SW480 (cell line): ENCODE data around the gene SYPL2.

Source experiments
- DNase-seq: peaks from one replicate; pipeline ENCODE4 v3.0.0-alpha.2; 2016; ENCODE audit warnings: low spot score

Gene SYPL2

DNA sequence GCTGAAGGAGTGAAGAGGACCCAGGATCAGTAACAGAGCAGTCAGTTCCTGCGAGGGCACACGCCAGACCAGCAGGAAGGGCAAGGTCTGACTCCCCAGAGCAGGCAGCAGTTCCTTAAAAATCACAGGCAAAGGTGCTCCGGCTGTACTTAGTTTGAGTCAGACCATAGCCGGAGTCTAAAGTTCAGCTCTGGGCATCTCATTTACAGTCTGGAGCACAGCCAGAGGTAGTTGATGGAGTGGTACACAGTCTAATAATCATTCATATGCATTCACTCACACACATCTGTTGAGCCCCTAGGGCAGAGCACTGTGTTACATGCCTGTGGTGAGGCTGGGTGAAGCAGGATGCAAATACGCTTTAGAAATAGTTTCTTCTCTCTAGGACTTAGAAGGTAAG is 50.5 kb downstream of the SYPL2 start:
- no peak for DNase-seq

DNA sequence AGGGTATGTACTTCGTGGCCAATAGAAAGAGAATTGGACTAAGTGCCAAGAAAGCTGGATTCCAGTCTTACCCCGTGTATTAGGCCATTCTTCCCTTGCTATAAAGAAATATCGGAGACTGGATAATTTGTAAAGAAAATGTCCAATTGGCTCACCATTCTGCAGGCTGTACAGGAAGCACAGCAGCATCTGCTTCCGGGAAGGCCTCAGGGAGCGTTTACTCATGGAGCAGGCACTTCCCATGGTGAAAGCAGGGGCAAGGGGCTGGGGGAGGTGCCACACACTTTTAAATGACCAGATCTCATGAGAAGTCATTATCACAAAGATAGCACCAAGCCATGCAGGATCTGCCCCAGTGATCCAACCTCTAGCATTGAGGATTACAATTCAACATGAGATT is 51.0 kb downstream of the SYPL2 start:
- DNase-seq: no peak

DNA sequence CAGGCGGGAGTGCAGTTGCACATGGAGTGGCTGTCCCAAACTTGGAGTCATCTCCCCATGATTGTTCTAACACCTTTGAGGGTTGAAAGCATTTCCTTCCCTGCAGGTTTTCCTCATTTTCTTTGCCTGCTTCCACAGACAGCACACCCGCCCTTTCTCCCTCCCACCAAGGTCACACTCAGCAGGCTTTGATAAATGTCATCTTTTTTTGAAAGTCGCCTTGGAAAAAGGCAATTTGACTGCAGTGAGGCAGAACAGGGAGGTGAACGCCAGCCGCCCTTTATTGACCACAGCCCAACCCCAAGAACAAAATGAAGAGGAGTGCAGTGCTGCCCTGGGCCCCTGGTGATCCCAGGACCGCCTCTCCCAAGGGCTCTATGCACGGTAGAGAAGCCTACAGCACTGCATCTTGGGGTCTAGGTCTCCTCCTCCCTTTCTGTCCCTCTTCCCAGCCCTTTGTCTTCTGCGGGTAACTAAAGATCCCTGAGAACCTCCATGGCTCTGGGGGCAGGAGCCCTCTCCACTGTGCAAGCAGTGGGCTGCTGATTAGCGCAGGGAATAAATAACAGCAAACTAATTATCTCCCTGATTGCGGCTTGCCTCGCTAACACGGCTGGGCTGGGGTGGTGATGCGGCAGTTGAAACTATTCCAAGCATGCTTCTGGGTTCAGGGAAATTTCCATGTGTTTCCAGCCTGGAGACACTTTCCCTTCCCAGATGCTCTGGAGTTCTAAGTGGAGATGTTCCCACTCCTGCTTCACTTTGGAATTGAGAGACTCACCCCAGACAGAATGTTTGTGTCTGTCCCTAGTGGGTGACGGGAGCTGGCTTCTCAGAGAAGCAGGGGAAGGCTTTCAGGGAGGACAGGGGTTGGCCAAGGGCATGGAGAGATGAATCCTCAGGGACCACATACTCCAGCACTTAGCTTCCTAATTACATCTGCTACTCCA is 54.9 kb downstream of the SYPL2 start:
- no peak for DNase-seq

DNA sequence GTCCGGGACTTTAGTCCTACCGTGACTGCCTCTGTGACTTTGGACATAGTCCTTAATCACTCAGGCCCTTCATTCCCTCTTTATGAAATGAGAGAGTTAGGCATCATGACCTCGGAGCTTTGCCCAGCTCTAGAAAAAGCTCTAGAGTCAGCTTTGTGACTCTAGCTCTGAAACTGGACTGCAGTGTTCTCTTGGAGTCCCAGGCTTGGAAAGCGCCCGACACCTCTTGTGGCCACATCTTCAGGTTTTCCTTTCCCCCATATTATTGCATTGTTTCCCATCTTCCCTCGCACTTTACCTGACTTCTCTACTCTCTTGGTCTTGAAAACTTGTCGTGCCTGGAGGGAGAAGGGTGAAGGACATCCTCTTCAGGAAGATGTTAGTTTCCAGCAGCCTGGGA is 55.7 kb downstream of the SYPL2 start:
- no peak for DNase-seq

DNA sequence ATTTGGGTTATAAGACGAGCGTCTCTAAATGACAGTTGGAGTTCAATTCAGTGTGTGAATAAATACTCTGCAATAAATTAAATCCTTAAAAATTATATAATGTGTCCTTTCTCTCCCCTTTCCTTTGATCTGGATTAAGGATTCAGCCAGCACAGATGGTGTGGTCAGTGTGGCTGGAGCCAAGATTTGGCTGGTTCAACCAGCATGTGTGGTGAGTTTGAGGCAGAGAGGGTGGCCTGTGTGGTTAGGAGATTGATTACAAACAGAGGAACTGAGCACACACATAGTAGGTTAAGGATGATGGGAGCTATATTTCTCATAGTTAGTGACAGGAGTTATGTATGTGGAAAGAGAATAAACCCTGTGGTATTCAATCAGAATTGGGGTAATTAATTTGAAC is 57.4 kb downstream of the SYPL2 start:
- no peak for DNase-seq

DNA sequence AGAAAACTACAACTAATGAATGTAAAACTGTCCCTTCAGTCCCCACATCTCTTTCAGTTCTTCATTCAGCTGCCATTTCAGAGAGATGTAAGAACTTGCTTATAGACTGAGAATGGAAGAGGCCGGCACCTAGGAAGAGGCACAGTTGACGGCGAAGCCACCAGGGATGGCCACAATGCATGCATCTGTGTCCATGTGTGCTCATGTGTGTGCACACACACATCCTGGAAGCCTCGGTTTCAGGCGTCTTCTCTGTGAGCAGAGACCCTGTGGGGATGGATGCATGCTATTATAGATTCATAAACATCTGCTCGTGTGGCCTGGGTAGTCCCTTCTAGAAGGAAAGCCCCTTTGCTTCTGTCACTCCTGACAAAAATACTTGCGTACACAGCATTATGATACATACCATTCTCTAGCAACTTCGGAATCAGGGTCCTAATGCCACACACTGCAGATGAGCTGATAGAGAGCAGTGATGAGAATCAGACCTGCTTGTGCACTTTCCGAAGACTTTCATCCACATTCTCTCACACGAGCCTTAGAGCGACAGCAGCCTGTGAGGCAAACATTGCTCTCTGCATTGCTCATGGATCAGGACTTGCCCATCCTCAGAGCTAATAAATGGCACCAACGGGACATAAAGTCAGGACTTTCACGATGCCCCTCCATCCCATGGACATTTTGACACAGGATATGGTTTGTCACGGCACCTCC is 60.9 kb downstream of the SYPL2 start:
- no peak for DNase-seq

DNA sequence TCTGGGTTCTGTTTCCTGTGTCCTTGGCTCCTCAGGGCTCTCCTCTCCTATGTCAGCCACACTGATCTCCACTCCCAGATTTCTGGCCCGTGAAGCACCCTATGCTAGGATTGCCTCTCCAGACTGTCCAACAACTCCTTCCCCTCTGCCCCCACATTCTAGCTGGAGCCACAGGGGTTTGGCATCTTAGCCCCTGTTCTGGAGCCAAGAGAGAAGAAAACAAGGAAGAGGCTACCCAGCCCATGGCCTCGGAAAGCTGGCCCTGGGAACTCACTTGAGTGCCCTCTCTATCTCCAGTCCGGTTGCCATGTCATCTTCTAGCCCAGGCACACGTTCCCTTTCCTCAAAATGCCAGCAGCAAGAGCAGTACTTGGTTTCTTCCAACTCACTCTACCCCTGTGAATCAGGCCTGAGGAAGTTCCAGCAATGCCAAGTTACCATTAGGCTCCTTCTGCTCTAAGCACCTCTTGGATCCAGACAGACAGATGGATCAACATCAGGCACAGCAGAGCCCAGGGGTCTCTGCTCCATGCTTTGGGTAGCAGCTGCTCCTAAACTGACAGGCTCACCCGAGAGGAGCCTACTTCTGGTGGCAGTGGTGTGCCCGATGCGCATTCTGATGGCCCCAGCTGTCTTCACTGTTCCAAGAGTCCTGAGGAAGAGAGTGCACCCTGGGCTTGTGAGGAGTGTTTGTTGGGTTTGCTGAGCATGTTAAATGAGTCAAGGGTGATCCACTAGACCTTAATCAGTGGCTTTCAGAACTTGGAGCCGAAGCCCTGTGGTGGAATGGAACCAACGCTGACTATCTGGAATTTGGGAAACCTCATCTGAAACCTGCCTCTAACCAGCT is 61.7 kb downstream of the SYPL2 start:
- no peak for DNase-seq

DNA sequence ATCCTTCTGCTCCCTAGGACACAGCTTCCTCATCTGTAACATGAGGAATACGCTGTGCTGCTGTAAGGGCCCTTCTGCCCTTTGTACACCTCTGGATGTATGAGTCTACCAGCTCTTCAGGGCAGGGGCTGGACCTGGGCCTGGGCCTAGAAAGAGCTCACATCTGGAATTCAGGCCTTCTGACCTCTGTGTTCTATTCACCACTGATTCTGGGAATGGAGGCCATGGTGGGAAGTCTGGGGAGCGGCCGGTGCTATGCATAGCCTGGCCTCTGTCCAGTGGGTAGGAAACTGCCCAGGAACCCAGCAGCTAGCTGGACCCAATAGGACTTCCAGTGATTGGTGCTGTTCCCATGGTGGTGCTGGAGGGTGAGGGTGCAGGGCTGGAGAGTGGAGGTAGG is 62.4 kb downstream of the SYPL2 start:
- DNase-seq: no peak

DNA sequence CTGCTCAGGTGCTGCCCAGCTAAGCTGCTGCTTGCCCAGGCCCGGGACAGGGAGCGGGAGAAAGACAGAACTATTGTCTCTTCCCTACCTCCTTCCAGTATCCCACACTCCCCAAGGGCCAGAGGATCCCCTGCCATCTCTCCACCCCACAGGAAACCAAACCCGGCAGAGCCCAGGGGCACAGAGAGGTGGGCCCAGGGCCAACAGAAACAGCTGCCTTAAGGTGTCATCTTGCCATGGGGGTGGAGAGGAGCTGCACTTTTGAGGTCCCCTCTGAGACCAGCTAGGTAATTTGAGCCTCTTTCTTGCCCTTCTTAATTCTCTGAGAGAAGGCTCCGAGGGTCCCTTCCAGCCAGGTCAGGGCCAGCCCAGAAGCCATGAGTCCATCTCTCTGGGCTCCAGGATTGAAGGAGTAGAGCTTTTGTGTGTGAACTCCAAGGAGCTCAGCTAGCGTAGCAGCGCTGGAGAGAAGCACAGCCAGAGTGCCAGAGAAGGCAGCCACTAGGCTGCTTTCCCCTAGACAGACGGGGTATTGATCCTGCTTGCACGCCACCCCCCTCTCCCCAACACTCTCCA is 63.6 kb downstream of the SYPL2 start:
- no peak for DNase-seq

DNA sequence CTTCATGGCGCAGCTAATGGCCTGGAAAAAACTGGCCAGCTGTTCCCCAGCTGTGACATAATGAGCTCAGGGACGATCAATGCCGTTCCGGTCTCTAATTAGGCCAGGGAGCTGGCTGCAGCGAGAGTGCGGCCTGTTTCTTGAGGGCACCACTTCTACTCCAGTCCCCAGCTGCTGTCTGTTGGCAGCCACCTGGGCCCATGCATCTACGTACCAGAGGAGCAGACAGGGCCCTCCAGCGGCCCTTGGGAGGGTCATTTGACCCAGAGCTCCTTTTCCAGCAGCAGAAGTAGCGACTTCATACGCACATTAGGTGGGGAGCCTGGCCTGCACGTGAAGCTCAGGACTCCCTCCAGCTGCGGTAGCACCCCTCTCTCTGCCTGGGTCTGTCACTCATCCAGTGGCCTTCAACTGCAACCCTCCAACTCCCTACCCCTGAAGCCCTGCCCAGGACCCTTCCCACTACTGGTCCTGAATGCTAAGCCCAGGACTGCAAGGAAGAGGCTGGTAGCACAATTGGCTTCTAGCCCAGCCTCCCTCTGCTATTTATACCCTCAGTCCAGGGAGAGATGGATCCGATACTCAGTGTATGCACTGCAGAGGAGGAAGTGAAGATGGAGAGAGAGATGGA is 64.2 kb downstream of the SYPL2 start:
- no peak for DNase-seq

DNA sequence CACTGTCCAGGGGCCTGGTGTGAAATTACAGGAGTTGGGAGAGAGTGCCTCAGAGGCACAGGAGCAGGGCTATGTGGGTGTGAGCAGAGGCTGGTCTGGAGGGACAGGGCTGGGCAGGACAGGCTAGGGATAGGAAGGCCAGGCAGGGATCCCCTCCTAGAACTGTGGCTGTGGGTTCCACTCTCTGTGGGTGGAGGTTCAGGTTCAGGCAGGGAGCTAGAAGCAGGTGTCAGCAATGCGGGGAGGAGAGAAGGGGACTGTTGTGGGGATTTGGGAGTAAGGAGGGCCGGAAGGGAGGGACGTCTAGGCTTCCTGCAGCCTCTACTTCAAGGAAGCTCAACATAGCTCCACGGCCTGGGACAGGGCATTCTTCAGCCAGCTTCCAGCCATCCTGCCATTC is 65.0 kb downstream of the SYPL2 start:
- DNase-seq: no peak
